ENCODE results near the gene ARHGAP8.

GRCh38 chr22:44743804-44744211 is 8.6 kb upstream of the ARHGAP8 start:
- TF ChIP-seq, protein P1, sequence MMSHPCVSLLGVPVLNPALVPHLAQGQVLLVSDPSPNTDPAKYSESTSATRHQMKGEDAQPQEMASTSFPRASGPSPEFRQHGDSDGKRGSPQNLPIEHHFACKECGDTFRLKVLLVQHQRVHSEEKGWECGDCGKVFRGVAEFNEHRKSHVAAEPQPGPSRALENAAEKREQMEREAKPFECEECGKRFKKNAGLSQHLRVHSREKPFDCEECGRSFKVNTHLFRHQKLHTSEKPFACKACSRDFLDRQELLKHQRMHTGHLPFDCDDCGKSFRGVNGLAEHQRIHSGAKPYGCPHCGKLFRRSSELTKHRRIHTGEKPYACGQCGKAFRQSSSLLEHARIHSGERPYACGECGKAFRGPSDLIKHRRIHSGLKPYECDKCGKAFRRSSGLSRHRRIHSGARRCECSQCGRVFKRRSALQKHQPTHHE (CRISPR knock-in tag; IDR thresholded peaks at IDR 0.05; ENCODE audit: borderline replicate concordance): no peak
- TF ChIP-seq TBX2 (CRISPR knock-in tag; IDR thresholded peaks at IDR 0.05; ENCODE audit: borderline replicate concordance): no peak
- no peak for TF ChIP-seq SRF (IDR thresholded peaks at IDR 0.05; ENCODE audit: low read depth, low read length)
- no peak for TF ChIP-seq MBNL3 (CRISPR knock-in tag; conservative IDR thresholded peaks at IDR 0.05)
